Measurements from ENCODE around the gene CADM2.
"Not testable (repeated sequence)": the region's sequence is repeated elsewhere in the genome, so short reads cannot be mapped to it uniquely, and the experiment has no call there.

CADM2 gene

DNA sequence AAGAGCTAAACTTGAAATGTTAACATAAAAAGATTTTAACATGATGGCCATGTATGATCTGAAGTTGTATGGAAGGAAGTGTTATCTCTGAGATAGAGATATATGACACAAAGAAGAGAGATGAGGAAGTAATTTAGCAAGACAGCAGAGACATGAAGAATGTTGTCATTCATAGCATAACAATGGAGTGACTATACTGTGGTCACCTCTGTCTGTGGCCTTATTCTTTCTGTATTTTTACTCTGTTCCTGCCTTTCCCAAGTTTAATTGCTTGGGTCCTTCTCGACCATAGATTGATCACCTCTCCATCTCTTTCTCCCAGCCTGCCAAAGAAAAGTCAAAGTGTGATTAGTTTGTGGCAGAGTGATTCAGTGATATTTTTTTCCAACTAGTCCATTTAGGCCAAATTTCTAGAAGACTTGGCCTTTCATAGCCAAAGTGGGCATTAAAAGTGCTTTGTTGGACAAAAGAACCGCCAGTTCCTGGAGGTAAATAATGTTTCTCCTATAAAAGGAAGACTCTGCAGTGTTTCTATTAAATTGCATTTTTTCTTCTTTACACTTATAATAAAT, 711.9 kb downstream of the CADM2 start:
- no peak for DNase-seq (ENCODE audit: low read depth in 2 of 2)

DNA sequence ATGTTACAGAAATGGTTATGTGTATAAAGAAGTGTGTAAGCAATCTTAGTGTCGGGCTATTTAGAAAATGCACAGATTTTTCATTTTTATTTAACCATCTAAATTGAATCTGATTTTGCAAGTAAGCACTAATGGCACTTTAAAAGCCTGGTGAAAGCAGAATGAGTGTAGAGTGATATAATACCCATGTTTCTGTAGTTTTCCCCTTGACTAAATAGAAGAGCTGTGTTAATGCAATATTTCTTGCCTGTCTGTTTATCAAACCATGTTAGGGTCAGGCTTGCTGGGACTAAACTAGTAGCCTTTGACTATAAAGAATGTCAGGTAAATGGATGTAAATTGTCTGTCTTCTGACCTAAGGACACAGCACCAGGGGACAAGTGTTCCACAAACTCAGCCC, 714.0 kb downstream of the CADM2 start:
- DNase-seq (ENCODE audit: low read depth in 2 of 2) = no peak

DNA sequence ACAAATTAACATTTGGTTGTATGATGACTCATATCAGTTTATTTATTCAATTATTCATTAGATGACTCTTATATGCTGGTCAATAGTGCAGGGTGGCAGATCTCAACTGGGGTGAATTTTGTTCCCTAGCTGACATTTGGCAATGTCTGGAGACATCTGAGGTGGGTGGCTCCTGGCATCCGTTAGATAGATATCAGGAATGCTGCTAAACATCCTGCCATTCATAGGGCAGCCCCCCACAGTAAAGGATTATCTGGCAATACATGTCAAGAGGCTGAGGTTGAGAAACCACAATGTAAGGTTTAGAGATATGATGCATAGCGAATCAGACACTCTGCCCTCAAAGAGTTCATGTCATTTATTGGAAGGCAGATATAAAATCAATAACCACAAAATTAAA, 719.9 kb downstream of the CADM2 start:
- DNase-seq (ENCODE audit: low read depth in 2 of 2) = no peak

DNA sequence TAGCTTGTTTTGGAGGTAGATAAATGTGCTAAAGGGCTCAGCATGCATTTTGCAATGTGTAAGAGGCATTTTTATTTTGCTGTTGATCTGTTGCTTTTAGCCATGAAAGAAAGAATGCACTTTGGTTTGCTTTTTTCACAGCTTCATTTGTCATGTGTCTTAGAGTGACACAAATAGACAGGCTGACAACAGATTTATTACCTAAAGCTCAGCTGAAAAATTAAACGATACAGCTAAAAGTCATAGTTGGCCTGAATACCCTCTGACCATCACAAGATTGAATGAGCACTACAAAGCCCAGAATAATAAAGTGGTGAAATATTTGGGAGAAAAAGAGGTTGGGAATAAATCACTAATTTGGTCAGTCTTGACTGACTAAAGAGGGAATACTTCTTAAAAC, 723.1 kb downstream of the CADM2 start:
- DNase-seq (ENCODE audit: low read depth in 2 of 2) = no peak

DNA sequence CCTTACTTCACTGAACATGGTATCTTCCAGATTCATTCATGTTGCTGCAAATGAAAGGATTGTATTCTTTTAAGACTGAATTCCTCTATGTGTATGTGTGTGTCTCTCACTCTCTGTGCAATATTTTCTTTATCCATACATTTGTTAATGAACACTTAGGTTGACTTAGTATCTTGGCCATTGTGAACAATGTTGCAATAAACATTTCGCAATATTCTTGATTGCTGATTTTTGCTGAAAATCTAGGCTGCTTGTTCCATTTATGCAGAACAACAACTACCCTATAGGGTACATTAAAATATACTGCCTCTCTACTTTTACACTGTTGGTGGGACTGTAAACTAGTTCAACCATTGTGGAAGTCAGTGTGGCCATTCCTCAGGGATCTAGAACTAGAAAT, 732.4 kb downstream of the CADM2 start:
- DNase-seq (ENCODE audit: low read depth in 2 of 2) = no peak

DNA sequence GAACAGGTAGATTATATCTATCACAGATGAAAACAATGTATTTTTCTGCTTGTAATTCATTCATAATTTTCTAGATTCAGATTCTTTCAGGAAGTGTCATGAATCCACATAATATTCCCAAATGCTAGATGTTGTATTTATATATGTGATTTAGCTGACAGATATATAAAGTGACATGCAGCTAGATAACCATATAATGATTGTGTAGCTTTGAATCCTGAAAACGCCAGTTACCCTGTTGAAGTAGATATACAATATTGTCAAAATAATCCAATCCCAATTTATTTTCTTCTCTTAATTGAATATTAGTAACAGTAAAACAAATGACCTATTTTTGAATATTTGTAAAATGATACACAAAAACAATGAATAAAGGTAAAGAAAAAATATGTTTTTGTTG, 738.4 kb downstream of the CADM2 start:
- DNase-seq (ENCODE audit: low read depth in 2 of 2) = no peak

DNA sequence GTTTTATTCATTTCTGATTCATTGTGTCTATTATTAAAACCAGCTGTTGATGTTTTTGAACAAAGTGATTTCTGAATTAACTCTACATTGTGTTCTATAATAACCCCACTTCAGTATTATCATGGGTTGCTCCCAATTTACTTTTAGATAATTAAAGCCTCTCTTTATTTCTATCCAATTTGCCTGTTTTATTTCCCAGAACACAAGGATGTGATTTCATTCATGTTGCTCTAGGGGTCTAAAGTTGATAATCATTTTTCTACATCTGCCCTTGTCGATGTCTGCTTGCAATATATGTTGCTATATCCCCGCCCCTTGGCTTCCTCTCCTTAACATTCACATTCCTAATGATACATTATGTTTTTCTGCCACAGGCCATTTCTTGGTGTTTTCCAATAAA, 747.3 kb downstream of the CADM2 start:
- DNase-seq (ENCODE audit: low read depth in 2 of 2) = no peak

DNA sequence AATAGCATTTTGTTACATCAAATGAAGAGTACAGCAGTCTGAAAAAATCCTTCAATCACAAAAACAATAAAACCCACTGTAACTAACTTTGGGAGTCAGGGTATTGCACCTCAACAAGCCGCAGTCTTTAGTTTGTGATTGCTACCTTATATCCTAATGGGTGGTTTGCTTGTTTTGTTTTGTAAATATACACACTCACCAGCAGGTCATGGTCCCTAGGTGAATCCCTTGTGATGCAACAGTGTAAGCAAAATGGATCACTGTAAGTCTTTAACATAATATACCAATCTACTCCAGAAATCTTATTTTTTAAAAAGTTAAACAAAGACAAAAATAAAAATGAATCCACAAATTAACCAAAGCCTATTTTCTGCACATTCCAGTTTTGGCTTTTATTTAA, 749.5 kb downstream of the CADM2 start:
- not testable (repeated sequence) for DNase-seq (ENCODE audit: low read depth in 2 of 2)

DNA sequence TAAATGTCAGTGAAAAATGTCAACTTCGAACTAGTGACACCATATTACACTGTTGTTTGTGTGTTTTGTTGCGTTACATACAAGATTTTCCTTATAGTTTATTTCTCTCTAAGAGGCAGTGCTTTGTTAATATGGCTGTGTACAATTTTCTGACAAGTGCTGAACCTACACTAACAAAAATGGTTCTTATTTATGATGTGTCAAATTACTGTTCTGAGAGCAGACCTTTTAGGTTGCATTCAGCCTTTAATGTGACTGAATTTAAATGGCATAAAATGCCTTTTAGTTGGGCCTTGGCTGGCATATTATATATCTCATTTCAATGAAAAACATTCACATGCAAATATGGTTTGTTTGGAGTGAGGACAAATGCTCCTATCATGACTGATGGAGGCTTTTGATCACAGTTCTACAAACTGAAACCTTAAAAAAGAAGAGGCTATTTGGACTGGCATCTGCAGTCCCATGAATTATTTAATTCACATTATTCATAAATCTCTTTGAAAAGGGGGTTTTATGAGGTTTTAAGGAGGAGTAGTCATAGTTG, 750.6 kb downstream of the CADM2 start:
- no peak for DNase-seq (ENCODE audit: low read depth in 2 of 2)

DNA sequence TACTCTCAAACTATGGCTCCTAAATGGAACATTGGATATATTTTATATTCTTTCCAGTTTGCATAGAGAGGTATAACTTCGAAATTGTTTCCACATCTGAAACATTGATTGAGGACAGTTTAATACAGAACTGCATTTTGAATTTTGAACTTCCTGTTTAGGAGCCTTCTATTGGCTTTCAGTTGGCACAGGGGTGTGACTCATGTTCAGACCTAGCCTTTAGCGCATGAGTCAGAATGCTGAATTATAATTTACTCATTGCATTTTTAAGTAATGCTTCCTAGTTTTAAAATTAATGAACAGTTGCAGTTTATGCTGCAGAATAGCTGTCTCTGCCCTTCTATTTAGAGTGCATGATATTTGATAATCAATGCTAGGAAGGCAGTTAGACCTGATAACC, 751.7 kb downstream of the CADM2 start:
- DNase-seq (ENCODE audit: low read depth in 2 of 2) = no peak

DNA sequence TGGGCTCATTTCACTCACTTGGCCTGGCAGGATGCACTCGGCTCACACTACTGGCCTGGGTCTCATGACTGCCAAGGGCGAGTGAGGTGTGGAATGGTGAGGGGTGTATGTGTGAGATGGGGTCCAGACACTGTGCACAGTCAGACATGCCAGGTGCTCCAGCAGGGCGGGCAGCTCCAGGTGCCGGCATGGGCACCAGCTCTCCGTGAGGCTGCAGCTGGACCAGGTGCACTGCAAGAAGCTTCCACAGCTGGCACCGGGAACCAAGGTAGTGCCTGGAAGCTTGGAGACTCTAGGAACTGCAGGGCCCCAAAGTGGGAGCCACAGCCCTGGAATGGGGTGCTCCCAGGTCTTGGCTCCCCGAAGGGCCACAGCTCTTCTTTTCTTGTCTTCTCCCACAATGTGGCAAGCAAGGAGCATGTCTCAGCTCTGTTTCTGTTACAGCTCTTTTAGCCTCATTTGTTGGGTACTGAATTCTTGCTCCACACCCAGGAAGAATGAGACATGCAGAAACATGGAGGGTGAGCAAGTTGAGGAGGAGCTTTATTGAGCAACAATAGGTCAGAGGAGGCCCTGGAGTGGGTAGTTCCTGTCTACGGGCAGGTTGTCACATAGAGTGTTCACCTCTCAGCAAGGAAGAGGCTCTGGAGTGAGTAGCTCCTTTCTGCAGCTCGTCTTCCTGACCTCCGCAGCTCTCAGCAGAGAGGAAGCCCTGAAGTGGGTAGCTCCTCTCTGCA, 762.8 kb downstream of the CADM2 start:
- no peak for DNase-seq (ENCODE audit: low read depth in 2 of 2)

DNA sequence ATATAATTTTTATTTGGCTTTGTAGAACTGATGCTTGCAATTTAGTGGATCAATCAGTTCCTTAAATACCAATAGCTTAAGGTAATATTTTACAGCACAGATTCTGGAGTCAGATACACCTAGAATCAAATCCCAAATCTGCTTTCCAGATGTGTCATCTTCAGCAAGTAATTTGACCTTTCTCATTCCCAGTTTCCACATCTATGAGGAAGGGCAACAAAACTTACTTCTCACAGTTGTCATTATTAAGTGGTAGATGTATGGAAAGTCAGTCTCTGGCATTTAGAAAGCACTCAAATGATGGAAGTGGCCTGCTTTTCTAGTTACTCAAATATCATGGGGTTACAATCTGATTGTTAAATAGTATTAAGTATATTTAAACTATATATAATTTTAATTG, 767.0 kb downstream of the CADM2 start:
- DNase-seq (ENCODE audit: low read depth in 2 of 2) = no peak

DNA sequence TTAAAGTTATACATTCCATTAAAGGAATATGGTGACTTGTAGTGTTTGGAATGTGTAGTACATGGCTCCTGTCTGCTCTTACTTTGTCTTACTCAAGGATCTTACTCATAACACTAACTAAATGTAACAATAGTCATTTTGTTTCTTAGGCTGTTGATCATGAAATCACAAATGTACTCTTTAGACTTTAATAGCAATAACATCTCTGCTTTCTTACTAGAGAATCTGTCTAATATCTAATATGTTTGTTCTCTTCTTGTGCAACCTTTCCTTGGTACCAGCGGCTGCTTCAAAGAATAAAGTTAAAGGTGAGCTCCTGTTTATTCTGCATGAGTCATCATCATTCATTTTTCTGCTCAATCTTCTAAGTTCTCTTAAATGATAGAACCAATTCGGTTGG, 767.5 kb downstream of the CADM2 start:
- no peak for DNase-seq (ENCODE audit: low read depth in 2 of 2)

DNA sequence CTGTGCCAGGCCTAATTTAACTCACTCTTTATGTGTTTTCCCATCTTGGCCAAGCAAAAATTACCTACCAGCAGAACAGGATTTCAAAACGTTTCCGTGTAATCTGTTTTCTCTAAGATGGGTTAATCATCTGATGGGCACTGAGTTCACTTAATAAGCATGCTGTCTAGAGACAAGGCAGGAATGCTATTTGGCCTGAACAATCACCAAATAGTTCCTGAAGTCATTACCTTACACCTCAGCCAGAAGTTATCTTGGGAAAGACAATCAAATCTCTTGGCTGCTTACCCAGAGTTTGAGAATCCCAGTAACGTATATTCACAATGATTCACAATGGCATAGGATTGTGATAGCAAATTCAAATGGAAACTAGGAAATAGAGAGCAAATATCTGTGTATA, 779.1 kb downstream of the CADM2 start:
- no peak for DNase-seq (ENCODE audit: low read depth in 2 of 2)

DNA sequence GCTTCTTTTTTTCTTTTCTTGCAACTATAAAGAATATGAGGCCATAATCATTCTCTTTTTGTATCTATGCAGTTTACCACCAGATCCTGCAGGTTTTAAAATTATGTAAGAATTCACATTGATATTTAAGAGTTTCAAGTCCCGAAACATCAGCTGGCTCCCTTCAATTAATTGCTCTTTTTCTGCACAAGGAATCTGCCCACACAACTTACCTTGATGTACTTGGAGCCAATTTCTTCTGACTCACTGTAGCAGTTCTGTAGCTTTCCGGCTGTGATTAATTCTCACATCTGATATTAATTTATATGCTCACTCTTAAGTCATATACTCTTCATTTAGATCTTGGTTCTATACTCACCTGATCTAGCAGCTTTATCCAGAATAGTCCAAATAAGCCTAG, 781.8 kb downstream of the CADM2 start:
- DNase-seq (ENCODE audit: low read depth in 2 of 2) = no peak

DNA sequence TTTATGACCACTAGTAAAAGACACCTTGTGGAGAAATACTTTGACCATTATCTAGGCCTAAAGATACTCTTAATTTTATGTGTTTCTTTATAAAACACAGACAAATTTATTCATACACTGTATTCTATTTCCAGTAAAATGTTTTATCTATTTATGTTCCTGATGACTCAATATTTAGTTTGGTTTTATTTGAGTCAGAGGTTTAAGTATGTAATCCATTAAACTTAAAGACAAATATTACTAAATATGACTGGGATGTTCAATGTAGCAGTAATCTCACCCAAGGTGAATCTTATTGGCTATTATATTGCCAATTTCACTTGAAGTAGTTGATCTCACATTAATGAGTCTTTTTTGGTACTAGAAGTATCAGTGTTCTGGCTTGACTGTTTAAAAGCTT, 799.7 kb downstream of the CADM2 start:
- DNase-seq (ENCODE audit: low read depth in 2 of 2) = no peak

DNA sequence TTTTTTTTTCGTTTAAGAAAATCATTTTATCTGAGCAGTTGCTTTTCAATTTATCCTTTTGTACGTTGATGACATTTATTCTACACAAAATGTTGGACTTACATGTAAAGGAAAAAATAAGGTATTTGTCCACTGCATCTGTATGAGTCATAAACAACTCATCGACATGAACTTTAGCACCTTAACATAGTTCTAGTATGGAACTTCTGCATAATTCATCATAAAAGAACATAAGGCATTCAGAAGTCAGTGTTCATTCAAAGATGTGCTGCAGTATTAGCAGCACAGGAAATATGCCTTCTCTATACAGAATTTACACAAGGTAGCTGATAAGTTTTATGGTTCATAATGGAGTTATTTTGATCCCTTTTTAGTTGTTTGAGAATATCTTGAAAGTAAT, 801.6 kb downstream of the CADM2 start:
- no peak for DNase-seq (ENCODE audit: low read depth in 2 of 2)

DNA sequence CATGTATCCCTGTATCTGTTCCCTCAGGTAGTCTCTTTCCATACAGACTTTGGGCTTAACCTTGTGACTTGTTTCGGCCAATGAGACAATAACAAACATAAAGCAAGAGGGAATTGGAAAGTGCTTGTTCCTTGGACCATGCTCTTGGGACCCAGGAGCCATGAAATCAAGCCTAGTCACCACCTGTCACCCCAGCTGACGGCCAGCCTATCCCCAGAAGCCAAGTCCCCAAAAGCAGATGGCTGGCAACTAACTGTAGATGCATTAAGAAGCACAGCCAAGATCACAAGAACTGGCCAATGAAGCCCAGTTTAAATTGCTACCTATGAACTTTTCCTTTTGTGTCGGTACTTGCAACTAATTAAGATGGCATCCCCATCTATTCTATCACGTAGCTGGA, 822.0 kb downstream of the CADM2 start:
- no peak for DNase-seq (ENCODE audit: low read depth in 2 of 2)

DNA sequence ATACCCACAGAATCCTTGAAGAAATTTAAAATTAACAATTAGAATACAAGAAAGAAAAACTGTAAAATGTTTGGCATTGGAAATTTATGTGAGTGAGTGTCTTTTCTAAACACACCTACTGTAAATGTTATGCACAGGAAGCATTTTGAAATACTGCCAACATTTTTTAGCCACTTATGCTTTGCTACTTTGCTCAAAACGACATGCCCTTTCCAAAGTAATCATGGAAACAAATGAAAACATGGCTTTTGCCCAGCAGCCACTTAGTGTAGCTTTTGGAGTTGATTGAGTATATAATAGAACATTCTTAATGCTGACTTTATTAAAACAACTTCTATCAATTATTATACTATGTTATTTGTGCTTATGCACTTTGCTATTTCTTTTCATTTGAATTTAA, 823.0 kb downstream of the CADM2 start:
- no peak for DNase-seq (ENCODE audit: low read depth in 2 of 2)

DNA sequence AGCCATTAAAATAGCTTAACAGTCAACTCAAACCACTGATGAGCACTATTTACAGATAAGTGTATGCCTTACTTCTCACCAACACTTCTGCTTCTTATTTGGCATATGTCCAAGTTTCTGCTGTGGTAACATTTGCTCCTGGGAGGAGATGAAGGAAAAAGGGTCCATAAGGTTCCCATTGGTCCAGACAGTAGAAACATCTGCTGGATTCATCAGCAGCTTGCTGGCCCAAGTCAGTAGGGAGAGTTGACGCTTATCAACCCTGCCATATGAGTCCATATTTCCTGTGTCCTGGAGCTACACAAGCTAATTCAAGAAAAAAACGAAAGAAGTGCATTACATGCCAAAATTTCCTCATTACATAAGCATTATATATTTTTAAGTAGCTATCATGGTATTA, 824.5 kb downstream of the CADM2 start:
- no peak for DNase-seq (ENCODE audit: low read depth in 2 of 2)

DNA sequence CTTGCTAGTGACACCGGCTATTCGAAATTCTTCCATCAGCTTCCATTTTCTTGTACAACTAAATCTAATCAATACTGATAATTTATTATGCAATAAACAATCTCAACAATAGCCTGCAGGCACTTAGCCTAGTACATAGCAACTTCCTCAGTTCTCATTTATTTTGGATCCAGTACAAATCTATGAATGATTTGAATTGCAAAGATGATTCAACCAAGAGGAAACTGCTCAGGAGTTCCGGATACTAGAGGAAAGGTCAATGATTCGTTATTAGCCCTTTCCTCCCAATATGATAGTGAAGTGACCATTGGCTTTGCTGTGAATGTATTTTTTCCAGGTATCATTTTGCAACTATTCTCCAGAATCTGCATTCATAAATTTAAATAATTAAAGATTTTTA, 827.0 kb downstream of the CADM2 start:
- no peak for DNase-seq (ENCODE audit: low read depth in 2 of 2)

DNA sequence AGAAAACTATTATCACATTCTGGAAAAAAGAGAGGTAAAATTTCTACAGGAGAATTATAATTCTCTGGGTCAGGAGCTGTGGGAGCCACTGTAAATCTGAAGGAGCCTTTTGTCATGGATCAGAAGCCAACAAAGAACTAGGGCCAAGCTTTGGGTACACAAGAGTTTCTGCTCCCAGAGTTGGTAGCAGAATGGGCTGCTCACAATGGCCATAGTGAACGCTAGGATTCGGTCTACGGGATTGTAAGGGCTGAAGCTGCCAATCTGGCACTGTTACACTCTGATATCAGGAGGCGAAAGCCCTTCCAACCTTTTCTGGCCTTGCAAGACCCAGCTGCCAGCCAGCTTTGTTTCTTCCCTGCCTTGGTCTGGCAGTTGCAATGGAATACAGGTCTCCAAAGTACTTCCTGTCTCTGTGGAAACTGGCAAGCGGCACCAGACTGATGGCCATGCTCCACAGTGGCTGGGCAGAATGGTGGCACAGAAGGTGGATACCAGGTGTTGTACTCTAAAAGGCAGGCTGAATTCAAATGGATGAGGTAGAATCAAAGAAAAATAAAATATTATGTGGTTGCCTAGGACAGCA, 831.7 kb downstream of the CADM2 start:
- no peak for DNase-seq (ENCODE audit: low read depth in 2 of 2)

DNA sequence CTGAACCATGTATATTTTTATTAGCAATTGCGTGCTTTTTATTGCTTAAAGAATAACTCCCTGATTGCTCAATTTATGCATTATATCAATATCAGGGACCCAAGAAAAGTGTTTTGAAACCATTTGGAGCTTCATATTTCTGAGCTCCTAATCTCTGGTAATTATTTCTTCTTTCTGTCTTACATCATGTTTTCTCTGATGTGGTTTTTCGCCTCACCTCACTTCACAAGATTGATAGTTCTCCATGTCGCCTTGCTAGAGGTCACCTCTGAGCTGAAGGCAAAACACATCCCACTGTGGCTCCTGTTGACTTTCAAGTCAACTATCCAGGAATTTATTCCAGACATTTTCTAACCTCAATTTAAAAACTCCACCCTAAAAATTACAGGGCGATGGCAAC, 837.4 kb downstream of the CADM2 start:
- no peak for DNase-seq (ENCODE audit: low read depth in 2 of 2)

Data from stimulated activated CD8-positive, alpha-beta memory T cell treated with anti-CD3 and anti-CD28 coated beads, Interleukin-15, amount 100 ng/mL, for 4 hours (primary cell).